Stimulated activated CD4-positive, alpha-beta T cell treated with anti-CD3 and anti-CD28 coated beads, Interleukin-1b, Interleukin-23, amount 100 ng/mL, for 1 hour (primary cell): ENCODE data around the gene HNRNPC.

ENCODE experiments used
- DNase-seq, 2 donors: peaks; one replicate each; pipeline ENCODE4 v3.0.0-alpha.2; 2020; ENCODE audit warnings: low read depth in 2 of 2

Gene HNRNPC

DNA sequence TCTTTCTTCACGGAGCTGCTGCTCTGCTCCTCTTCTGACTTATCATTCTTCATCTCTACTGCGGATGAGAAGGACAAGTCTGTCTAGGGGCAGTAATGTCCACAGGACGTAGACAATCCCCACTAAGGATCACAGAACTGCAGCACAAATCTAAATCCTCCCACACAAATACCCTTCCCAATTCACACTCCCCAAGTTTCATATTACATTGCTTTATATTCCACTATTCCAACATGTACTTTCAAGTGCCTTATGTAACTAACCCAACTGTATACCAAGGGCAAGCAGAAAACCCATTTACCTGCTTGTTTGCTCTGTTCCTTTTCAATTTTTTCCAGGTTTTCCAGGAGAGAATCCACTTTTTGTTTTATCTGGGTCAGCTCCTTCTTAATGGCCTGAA, 57.7 kb downstream of the HNRNPC start:
- no peak for DNase-seq

DNA sequence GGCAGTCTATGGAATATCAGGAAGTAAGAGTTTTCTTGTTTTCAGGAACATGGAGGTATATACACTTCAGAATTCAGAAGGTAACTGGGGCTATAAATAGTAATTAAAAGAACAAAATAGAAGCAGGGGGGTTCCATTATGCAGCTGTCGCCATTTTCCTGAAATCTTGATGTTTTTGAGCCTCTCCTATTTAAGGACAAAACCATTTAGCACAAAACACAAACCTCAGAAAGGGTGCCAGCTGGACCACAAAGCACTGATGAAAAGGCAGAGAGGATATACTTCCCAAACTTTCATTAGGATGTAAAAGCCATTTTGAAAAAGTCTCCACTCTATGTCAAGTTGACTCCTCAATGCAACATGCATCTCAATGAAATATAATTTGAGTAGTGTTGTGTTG, 59.2 kb downstream of the HNRNPC start:
- no peak for DNase-seq

DNA sequence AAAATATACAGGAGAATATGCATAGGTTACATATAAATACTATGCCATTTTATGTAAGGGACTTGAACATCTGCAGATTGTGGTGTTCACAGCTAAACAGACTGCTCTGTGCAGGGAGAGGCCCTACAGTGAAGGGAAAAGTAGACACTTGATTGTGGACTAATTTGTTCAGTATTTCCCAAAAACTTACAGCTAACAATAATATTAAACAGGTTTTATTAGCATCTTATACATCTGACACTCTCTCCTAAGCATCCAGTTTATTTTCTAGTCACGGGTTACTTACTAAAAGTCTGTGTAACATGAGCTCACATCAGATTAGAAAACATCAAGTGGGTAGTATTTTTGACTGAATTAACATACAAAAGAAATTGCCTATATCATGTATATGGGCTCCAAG, 60.1 kb downstream of the HNRNPC start:
- DNase-seq, result no peak

DNA sequence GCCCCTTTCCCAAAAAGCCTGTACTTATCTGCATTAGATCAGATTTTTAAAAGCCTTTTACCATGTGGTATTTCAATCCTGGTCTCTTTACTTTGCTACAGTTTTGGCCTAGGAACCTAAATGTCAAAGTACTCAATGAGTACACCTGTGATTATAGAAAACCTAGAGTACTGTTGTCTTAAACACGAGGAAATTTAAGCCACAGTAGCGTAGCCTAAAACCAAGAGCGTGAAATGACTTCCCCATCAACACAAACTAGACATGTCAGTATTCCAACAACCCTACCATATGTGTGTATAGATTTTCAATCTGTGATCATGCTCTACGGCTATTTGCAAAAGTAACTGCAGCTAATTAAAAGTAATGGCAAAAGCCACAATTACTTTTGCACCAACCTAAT, 60.7 kb downstream of the HNRNPC start:
- no peak for DNase-seq

DNA sequence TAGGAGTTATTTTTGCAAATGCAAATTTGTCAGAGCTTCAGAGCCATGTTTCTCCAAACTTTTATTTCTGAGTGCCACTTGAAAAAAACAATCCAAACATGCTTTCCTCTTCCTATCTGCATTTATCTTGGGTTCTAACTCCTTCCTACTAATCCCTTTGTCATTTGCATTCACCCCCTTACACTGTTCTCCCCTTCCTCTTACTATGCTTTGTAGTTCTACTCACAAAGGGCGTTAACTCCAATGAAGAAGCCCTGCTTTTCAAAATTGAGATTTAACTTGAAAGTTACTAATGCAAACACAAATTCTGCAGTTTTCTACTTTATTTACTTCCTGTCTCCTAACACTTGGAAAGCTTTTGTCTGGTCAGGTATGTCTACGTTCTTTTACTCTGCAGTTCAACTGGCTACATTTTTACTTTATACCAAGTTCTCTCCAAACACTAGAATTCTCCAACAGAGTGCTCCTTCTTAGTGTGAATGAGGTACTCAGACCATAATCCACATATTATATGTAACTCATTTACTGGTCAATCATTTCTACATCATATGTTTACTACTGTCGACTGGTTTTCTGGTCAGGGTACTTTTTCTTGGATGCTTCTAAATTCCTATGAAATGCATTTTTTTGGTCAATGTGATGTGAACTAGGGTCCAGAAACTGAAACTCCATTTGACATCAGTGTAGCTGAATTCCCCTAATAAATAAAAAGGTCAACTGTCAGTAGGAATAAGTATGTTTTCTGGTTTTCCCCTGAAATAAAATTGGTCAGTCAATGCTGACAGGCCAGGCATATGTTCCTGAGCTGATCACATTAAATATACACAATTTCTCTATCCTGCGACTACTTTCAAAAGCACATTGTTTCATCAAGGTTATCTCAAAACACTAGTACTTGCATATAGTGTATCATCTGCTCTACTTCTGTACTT, 62.2 kb downstream of the HNRNPC start:
- no peak for DNase-seq

DNA sequence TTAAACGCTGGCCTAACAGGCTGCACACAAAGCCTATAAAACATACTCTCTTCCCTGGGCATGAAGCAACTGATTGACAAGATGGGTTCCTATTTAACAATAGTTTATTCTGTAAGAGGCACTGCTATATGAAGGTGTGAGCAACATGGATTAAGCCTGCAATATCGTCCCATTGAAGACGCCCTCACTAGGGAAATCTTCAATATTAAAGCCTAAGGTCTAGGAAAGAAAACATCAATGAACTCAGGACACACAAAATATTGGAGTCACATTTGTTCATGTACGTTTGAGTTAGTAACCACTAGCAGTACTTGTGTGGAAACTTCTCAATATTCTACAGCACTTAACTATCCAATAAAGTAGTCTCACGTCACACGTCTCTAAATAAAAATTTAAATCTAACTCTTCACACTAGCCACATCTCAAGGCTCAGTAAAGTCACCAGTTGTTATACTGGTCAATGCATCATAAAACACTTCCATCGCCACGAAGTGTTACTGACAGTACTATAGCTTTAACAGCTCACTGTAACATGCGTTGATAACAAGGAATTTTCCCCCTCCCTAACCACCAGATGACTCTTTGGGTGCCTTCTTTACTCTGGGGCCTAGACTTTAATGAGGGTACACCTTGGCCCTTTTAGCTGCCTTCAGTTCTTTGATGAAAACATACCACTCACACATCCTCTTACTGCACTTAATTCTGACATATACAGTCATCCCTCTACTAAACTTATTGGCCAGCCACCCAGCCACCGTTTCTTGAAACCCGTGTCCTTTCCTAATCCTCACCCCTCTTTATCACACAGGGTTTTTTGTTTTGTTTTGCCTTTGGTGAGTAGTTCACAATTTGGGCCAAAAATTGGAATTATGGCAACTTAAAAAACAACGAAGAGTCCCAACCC, 63.3 kb downstream of the HNRNPC start:
- DNase-seq, result no peak

DNA sequence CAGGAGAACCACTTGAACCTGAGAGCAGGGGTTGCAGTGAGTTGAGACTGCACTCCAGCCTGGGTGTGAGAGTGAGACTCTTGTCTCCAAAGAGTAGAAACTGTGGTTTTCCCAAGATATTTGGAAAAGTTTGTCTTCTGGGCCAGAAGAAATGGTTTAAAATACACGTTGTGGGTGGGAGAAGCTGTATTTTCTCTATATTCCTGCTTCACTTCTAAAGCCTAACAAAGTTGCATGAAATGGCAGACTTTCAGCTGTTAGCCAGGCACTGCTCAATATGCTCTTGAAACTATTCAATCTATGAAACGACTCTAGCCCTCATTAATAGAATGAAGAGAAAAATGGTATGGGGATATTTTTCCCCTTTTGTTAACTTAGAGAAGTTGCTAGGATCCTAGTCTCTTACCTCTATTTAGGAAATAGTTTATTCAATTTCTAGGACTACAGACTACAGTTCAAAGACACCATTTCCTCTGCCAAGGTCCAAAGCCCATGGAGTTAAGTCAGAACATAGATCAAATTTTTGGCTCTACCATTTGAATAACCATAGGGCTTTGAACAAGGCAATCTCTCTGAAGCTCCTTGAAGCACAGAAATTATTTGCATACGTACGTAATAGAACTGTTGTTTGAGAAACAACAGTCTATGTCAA, 64.1 kb downstream of the HNRNPC start:
- DNase-seq, result no peak

DNA sequence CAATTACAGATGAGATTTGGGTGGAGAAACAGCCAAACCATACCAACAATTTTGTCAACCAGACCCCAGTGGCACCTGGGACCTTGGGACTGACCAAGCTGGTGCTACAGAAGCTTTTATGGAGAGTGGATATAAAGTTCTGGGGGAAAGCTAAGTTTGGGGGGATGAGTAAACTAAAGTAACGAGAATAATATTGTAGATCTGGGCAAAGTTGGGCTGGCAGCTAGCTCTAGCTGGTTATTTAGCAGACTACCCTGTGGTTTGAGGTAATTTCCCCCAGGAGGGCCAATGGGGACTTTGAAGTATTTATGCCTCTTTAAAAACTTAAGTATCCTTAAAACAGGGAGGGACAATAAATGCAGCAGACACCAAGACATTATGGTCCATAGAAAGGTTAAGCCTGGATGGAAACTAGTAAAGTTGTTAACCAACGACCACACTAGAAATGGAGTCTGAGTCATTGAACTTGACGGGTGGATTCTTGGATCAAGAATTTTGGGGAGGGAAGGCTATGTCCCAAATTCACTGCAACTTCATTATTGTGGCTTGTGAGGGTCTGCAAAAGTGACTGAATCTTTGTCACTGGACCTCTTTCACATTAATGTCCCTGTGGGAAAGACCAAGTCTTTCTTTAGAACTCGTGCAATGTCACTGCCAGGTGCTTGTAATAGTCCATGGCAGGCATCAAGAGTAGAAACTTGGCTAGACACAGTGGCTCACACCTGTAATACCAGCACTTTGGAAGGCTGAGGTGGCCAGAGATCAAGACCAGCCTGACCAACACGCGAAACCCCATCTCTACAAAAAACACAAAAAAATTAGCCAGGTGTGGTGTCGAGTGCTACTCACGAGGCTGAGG, 64.8 kb downstream of the HNRNPC start:
- DNase-seq, result no peak

DNA sequence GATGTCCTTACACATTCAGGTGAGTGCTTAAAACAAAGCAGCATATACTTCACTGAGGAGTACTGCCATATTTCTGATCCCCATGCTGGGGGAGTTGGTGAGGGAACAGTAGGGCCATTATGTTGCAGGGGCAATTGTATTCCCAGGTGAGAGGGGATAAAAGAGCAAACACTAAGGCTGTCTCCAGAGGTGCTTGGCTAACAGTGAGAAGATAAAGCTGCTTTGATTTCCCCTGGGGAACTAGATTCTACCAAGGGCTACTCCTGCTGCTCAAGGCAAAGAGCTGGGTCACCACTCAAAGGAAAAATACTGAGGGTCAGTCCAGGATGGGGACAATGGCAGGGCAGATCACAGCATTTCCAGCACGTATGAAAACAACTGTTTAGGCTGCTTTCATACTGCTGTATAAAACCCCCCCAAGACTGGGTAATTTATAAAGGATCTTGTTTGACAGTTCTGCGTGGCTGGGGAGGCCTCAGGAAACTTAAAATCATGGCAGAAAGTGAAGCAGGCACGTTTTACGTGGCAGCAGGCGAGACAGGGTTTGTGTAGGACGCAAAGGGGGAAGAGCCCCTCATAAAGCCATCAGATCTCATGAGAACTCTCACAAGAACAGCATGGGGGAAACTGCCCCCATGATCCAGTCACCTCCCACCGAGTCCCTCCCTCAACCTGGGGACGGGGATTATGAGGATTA, 65.6 kb downstream of the HNRNPC start:
- DNase-seq, result no peak

DNA sequence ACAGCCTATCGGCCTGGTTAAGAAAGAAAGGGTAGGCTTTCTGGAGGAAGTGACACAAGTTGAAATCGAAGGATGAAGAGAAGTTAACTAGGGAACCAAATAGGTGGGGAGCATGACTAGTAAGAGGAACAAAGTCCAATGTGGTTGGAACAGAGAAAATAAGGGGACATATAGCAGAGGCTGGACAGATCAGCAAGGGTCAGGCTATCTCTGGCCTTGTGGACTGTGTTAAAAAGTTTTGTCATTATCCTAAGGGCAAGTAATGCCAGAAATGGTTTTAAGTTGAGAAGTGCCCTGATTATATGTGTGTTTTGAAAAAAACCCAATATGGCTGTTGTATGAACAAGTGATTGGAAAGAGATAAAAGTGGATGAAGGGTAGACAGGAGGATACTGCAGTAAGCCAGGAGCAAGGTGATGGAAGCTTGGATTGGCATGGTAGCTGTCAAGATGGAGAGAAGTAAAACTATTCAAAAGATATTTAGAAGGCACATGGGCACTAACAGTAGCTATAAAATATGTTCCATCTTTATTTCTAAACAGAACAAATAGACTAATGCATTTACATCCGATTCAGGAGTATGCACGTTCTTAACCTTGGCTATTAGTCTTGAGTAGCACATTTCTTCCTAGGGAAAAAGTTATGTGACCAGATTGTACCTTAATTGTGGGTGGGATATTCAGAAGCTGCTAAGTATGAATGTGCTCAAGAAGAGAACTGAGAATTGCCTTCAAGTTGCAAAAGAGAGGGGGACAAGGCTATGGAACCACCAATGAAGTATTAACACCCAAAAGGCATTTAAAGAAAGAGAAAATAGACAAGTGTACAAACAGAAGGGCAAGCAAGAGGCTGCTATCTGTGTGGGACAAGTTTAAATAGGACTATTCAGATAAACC, 66.5 kb downstream of the HNRNPC start:
- no peak for DNase-seq

DNA sequence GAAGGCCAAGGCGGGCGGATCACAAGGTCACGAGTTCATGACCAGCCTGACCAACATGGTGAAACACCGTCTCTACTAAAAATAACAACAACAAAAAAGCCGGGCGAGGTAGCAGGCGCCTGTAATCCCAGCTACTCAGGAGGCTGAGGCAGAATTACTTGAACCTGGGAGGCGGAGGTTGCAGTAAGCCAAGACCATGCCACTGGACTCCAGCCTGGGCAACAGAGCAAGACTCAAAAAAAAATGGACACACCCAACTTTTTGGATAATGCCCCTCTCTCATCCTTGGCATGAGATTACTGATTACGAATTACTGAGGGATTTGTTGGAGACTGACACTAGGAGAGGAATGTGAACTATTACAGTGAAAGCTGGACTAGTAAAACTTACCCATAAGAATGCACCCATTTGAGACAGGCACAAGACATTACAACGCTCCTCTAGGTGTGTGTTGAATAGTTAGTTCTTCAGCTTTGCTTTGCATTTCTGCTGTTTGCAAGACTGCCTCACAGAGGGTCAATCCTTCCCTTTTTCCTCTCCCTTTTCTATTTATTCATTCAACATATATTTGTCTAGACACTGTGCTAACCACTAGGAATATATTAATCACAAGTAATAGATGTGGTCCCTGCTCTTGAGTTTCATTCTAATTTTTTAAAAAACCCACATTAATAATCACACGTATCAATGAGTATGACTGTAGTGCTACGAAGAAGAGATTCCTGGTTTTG, 67.3 kb downstream of the HNRNPC start:
- DNase-seq, result no peak

DNA sequence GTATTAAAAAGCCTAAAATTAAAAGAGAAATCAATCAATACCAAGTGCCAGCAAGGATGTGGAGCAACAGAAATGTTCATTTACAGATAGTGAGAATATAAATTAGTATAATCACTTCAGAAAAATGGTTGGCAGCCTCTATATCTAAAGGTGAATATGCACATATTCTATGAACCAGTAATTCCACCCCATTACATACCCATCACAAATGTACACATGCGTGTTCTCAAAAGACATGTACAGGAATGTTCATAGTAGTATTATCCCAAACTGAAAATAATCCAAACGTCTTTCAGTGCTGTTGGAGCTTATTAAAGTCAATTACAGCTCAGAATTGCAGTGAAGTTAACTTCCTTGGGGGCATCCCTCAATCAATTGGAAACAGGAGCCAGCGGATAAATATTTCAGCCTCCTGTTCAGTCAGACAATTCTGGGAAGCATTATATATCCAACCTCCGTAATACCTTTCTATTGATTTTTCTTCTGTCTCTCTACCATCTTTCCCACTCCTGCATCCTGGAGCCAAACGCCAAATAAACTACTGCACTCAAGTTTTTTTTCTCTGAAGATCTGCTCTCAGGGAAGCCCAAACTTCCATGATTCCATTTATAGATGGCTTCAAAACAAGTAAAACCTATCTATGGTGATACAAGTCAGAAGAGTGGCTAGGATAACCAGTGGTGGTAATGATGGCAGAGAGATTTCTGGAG, 68.3 kb downstream of the HNRNPC start:
- DNase-seq, result no peak

DNA sequence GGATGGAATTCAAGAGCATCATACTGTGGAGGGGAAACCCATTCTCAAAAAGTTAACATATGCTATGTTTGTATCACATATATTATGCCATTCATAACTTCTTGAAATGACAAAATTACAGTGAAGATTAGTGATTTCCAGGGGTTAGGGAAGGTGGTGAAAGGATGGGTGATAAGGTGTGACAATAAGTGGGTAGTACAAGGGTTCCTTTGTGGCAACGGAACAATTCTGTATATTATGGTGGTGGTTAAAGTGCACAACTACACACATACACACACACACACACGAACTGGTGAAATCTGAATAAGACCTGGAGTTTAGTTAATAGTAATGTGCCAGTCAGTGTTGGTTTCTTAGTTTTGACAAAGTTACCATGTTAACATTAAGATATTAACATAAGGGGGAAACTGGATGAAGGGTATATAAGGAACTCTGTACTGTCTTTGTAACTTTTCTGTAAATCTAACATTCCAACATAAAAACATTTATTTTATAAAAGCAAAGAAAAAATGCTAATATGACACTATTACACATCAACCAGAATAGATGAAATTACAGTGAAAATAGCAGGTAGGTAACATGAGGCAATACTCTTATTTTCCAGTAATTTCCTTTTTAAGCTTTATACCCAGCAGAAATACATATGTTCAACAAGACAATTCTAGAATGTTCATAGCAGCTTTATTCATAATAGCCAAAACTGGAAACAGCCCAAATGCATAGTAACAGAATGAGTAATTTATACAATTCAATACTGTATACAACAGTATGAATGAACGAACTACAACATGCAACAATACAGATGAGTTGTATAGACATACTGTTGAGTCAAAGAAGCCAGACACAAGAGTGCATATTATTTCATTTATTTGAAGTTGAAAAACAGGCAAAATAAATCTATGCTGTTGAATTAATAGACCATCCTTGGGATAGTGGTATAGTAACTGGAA, 69.4 kb downstream of the HNRNPC start:
- DNase-seq, result no peak

DNA sequence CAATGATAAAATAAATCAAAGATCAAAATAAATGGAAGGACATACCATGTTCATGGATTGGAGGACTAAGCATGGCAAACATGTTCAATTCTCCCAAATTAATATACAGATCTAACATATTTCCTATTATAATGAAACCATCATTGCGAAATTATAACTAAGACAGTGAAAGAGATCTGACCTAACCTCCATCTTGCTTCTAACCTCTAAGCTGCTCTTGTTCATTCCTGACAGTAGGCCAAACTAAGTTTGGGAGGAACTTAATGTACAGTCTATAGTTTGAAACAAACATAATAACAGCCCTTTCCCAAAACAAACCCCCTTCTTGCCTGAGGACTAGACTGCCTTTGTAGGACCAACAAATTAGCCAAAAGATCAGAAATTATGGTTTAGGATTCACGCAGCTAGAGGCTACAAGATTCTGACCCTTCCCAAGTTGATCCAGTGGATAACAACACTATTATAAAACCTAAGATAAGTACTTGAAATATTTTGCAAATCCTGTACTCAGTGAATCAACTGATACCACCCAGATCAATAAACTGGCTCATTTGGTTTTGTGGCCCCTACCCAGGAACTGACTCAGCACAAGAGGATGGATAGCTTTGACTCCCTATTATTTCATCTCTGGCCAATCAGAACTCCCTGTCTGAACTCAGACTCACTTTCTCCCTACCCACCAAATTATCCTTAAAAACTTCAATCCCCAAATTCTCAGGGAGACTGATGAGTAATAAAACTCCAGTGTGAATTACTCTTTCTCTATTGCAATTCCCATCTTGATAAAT, 71.6 kb downstream of the HNRNPC start:
- no peak for DNase-seq

DNA sequence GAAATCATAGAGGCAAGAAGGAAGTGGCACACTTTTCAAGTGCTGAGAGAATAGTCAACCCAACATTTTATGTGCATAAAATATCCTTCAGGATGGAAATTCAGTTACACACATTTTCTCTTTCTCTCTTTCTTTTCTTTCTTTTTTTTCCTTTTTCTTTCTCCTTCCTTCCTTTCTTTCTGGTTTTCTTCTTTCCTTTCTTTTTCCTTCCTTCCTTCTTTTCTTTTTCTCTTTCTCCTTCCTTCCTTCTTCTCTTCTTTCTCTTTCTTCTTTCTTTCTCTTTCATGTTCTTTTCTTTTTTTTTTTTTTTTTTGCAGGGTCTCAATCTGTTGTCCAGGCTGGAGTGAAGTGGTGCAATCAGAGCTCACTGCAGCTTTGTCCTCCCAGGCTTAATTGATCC, 74.6 kb downstream of the HNRNPC start:
- no peak for DNase-seq

DNA sequence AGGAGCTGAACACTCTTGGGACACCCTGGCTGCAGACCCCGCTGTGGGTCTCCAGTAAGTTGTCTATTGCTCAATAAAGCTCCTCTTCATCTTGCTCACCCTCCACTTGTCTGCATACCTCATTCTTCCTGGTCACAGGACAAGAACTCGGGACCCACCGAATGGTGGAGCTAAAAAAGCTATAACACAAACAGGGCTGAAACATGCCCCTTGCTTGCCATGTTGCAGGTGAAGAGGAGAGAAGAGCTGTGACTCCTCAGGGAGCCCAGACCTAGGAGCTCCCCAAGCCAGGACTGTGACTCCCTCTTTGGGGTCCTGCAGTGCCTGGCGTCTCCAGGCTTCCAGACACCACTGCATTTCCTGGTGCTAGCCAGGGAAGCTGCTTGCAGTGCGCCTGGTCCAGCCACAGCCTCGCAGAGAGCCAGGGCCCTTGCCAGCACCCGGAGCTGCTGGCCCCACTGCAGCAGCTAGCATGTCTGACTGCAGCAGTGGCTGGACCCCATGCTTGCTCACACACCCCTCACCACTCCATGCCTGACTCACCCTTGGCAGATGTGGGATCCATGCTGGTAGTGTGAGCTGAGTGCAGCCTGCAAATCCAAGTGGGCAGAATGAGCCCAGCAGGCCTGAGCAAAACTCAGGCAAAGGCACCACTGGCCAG, 76.2 kb downstream of the HNRNPC start:
- no peak for DNase-seq
